NCI-H524 (cell line): ENCODE results near the gene TNFRSF11A.

Experiments used
- DNase-seq, 2 experiments: peaks; one replicate each; lab custom pipeline; 2025; lab: John Stamatoyannopoulos, UW

Gene TNFRSF11A

DNA sequence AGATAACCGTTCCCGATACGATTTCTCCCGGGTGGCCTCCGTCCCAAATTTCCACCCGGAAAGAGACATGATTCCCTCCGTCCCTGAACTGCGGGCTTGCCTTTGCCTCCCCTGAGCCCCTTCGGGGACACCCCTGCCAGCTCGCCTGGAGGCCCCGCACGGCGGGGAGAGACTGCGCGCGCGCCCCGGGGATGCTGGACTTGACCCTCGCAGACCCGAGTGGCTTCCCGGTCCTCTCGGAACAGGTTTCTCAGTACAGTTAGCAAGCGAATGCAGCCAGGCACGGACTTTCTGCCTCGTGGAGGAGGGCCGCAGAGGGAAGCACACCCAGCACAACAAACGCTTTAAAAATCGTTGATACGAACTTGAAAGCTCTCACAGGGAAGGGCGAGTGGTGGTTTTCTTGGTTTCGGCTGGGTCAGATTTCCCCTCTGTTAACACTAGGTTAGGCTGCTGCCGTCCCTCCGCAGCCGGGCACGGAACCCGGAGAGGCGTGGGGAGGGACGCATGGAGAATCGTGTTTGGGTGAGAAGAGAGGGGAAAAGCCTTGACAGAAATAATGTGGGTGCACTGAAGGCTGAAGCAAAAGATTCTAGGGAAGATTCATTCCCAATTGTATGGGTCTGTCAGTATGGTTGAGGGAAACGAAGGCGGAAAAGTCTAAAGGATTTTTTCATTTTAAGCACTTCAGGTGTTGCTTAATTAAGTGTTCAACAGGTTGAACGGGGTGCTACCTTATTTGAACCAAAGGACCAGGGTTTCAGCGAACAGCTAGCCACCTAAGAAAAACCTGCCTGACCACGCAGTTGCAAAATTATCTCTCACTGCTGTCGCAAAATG, 916 bp downstream of the TNFRSF11A start:
- peak in 1 of 2 experiments; percentile 33 for DNase-seq

DNA sequence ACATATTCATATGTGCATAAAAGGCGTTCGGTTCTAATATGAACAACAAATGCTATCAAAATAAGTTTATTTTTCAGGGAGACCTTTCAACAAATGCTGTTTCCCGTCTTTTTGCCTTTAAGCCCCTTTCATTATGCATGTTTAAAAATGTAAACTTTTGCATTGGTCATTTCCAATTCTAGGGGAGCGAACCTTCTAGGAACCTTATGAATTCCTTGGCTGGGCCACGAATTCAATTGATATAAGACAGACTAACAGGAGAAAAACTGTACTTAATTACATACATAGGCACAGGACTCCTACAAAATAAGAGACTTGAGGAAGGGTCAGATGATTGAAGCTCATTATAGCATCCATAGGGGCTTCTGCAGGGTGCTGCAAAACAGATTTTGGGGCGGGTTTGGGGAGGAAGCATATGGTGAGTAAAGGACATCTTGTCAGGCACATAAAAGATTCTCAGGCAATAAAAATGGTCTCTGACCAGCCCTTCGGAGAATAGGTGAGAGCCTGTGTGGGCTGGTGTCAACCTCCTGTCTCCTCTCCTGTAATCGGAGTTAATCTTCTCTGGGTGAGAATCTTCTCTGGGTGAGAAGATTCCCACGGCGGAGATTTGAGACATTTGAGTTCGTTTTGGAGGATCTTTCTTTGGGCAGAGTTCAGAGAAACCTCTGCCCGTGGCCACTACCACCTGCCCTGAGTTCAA, 1.7 kb downstream of the TNFRSF11A start:
- DNase-seq = peak; percentile 28 to 51

DNA sequence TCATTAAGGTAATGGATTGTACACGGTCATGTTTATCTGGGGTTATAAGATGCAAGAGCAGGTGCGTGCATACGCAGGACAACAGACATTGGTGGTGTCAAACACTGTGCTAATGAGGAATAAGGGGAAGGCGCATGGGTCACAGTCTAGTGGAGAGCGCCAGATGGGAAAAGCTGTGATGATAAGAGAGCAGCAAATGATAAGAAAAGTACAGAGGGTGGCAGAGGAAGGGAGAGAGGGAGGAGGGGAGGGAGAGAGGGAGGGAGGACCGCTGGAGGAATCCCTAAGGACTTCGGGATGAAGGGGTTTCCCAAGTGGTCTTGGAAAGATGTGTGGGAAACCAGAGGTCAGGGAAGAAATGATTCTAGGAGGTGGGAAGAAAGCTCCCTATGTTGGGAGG, 2.9 kb downstream of the TNFRSF11A start:
- no peak for DNase-seq

DNA sequence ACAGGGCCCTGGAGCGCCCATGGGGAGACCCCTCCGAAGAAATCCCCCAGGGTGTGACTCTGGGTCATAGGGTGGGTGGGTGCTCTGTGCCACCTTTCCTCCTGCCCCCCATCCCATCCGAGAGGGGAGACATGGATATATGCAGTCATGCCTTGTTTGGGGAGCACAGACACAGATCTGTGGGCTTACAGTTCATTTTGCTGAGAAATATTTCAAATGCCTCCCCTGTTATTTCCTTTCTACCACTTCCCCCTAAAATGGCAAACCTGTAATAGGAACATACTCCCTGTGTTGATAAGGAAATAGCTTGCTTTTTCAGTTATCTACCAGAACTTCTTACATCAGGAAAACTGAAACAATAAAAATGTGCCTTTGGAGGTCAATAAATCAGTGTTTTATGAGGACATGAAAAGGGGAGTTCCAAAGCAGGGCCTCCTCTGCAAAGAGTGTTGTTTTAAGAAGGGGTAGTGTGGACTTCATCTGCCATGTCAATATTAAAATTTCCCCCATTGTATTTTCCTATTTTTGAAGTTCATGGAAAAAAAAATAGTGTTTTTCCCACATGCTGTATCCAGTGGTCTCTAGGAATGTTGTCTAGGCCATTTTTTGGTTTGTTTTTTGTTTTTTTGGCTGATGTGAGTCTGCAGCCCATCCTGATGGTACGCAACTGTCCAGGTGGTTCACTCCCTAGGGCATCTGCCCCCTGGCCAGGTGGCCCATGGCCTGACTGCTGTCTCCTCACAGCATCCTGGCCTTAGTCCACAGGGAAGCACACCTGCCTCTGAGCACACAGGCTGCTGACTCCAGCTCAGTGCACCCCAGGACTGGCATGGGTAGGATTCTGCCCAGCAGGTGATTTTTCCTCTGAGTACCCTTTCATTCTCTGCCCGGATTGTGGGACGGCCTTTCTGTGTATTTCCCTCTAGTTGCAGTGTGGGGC, 3.7 kb downstream of the TNFRSF11A start:
- no peak for DNase-seq

DNA sequence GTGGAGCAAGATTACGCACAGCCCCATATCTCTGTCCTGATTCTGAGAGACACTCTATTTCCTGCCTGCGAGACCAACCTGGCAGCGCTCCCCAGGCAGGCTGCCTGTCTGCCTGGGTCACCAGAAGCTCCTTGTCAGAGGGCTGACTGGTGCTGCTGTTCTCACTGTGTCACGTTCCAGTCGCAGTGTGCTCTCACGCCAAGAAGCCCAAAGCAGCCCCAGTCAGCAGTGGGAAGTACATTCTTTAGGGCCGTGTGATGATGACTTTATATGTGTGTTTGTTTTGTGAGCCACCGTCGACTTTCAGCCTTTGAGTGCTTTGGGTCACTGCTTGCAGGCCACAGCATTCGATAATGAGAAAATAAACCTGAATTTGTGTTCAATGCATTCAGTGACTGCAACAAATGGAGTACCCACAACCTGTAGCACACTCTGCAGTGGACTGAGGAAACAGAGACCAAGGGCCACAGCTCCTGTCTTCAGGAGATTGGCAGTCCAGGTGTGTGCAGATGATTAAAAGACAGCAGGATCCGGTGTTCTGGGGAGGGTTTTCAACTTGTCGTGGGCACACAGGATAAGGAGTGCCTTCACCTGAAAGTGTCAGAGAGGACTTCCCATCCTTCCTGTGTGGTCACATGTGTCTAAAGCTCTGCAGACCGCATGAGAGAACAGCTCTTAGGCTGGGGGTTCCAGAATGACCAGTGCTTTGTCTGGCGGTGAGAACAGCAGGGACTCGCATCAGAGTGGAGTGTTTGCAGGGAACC, 4.8 kb downstream of the TNFRSF11A start:
- DNase-seq = no peak

DNA sequence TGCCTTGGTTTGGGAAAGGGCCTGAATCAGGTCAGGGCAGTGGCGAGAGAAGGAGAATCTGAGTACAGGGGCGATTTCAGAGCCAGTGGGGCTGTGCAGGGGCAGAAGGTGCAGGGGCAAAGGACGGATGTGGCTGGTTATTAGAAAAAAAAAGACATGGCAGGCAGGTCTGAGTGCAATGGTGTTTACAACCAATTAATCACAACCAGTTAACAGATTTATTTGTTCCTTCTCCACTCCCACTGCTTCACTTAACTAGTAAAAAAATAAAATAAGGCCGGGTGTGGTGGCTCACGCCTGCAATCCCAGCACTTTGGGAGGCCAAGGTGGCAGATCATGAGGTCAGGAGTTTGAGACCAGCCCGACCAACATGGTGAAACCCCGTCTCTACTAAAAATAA, 5.5 kb downstream of the TNFRSF11A start:
- DNase-seq = no peak

DNA sequence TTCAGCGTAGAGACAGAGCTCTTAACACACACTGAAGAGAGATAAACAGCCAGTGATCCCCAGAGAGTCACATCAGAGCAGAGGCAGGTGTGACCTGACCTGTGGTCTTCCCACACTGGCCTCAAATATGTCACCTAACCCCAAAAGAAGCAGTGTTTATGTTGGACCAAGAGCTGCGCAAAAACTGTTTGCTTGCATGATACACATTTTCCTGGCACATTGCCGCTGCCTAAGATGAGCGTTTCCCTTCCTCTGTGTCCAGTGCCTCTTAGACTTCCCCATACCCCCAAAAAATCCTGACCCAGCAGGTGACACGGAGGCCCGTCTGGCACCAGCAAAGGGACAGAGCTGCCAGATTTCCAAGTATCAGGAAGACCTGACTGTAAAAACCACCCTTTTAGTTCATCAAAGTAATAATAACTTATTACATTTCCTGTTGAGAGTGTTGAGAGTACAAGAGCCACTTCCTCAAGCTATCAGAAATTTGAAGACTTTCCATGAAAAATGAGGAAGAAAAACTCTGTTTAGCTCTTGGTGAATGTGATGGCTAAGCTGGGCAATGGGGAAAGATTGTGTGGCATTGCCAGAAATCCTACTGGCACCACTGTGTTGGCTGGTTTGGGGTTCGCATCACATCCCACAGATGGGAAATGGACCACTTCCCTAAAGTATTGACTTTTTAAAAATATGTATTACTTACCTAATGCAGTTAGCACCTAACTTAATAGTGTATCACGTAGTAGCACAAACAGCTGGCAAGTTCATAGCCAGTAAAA, 6.7 kb downstream of the TNFRSF11A start:
- DNase-seq = no peak

DNA sequence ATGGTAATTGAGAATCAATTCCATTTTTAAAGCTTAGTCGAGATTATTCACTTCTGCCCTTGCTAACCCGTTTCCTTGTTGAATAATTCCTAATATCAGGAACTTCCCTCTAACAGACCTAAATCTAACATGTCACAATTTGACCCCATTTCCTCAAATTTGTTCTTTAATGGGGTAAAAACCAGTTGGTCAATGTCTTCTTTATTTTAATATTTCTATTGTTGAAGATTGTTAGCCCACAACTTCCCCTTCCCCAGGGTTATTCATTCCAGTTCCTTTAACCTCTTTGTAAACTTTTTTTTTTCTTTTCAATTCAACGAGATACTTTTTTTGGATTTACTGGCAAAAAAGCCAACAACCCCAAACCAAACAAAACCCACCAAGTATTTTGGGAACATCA, 7.3 kb downstream of the TNFRSF11A start:
- no peak for DNase-seq

DNA sequence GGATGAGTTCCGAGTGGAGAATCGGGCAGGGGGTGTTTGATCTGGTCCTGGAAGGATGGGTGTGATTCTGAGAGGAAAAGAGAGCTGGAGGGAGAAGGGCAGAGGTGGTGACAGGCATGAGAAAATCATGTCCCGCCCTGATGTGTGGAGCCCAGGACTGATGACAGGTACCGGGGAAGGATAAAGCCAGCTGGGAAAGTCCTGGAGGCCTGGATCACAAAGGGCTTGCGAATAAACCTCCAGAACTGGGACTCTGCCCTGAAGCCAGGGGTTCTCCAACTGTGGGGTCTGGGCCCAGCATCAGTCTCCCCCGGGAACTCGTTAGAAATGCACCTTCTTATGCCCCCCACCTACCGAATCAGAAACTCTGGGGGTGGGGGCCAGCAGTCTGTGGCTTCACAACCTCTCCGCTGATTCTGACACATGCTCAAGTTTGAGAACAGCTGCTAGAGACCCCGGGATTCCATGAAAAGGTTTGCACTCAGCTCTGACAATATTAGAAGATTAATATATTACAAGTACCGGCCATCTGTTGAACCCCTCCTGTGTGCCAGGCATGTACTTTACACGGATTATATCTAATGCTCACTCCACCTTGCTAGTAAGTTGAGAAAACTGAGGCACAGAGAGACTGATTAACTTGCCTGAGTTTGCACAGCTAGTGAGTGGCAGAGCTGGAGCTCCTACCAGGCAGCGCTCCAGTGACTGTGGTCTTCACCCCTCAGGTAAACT, 8.0 kb downstream of the TNFRSF11A start:
- DNase-seq = peak; percentile 92 to 97

DNA sequence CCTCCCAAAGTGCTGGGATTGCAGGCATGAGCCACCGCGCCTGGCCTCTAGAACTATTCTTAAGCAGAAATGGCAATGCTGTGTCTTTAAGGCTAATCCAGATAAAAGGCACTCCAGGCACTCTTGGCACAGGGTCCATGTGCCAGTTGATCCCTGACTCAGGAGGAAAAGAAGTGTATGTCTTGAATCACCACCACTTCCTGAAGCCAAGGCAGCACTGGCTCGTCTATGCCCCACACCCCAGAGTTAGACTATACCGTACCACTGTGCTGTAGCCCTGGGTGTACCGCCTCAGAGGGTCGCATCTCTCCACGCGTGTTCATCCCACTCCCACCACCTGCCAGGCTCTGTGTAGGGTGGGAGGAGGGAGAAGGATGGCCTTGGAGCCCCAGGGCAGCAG, 9.0 kb downstream of the TNFRSF11A start:
- DNase-seq = peak; percentile 73 to 86

DNA sequence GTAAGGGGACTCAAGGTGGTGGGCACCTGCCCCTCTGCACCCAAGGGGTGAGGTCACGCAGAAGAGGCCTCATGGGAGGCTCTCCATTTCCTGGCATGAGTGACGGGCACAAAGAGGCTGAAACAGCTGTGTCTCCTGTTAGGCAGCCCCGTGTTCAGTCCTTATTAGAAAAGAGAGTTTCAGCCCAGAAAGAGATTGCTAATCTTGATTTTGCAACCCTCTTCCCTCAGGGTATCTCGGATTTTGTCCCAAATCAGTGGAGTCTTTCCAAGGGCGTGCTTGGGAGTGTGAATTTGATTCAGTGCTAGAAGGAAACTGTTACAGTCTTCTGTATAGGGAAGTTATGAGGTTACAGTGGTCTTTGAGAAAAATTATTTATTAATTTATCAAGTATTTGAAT, 10.4 kb downstream of the TNFRSF11A start:
- peak in 1 of 2 experiments; percentile 7 for DNase-seq

DNA sequence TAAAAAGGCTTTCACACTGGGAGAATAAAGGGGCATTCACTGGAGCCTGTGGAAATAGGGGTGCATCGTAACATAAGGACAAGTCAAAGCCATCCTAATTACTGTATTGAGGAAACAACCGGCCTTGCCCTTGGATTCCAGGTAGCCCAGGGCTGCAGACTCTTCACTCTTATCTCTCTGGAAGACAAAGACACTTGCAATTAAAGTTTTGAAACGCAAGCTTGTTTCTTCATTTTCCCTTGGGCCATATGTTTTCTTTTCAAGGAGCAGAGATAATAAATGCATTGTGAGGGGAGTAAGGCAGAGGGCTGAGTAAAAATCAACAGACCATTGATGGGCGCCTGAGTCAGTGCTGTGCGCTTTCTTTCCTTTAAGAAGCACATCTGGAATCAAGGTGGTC, 11.5 kb downstream of the TNFRSF11A start:
- DNase-seq = no peak

DNA sequence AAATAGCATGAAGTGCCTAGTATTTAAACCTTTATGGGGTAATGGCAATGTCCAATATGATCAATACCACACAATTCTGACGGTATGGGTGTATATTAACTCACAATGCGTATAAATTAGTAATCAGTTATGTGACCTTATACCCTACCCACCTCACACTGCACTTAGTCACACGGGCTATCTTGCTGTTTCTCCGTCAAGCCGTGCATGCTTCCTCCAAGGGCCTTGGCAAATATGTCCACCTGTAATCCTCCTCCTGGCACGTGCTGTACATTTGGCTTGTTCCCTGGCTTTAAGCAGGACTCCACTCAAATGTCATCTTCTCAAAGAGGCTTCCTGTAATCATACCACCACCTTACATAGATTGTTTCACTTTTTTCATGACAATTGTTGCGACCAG, 12.2 kb downstream of the TNFRSF11A start:
- DNase-seq = no peak

DNA sequence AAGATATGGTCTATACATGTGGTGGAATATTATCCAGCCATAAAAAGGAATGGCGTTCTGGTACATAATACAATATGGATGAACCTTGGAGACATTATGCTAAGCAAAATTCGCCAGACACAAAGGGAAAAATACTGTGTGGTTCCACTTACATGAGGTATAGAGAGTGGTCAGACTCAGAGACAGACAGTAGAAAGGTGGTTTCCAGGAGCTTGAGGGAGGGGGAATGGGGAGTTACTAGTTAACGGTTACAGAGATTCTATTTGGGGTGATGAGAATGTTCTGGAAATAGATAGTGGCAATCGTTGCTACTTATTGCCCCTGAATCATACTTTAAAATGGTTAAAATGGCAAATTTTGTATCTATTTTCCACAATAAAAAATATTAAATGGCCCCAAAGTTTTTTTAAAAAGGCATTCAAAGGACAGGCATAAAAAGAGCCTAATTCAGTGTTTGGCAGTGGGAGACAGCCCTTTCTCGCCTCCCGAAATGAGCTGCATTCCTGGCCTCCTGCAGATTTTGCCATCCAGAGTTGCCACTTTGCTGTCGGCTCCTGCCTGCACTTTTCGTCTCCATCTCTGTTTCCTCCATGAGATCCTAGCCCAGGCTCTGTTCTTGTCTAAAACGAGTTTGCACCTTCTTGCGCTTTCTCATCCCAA, 13.5 kb downstream of the TNFRSF11A start:
- no peak for DNase-seq

DNA sequence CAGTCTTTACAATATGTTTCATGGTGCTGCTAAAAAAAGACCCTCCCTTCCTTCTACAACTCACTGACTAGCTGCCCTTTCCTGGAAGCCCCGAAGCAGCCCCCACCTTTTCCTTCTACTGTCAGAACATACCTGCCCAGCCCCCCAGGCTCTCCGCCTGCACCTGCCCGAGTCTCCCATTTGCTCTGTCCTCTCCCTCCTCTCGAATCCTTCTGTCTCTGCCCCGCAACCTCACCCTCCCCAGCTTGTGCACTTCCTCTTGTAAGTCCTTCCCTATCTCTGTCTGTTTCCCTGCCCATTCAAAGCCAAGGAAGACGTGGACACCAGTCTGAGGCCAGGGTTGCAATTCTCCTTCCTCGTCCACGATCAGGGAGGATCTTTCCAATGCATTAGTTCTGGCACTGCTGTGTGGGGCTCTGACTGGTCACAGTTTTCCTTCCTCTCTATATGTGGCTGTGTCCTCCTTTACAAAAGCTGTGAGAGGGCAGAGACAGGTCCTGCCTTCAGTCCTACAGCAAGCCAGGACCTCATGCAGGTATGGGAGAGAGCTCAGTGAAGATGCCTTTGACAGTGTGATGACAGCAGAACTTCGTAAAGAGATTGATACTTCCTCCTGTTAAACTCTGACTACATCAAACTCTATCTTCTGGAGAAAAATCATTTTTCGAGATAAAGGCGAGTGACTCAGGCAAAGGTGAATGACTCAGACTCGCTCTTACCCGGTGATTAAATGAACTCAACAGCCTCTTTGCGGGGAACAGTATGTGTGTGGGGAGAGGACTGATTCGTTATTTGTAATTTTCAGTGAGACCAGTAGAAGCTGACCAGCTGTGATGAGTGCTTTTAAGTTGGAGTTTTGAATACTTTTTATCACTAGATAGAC, 14.2 kb downstream of the TNFRSF11A start:
- no peak for DNase-seq

DNA sequence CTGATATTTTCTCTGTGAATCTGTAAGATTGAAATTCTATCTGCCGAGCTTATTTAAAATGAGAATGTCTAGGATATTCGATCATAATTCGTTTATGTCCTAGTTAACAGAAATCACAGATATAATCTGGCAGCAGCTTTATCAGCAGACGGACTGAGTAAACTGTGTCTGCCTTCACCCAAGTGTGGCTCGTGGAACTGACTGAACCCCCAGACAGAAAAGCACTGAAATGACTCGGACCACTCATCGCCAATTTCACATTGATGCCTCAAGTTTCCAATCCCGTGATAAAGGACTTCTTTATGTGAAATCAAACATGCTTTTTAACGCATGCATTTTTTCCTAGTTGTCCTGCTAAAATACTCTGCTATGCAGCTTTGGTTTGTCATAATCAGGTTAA, 15.9 kb downstream of the TNFRSF11A start:
- no peak for DNase-seq

DNA sequence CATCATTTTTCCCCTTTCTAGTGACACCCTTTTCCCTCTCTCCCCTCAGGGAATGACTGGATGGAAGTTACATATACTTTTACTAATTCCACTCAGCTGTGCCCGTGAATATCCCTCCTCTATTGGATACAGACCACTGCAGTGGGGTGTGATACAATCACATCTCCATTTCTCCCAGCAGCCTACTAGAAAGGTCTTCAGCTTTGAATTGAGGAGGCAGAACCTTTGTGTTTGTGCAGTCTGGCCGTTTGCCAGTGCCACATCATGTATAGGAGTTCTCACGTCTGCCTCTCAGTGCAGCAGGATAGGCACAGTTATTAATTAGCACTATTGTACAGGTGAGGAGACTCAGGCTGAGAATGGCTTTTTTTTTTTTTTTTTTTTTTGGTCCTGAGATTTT, 16.4 kb downstream of the TNFRSF11A start:
- DNase-seq = no peak

DNA sequence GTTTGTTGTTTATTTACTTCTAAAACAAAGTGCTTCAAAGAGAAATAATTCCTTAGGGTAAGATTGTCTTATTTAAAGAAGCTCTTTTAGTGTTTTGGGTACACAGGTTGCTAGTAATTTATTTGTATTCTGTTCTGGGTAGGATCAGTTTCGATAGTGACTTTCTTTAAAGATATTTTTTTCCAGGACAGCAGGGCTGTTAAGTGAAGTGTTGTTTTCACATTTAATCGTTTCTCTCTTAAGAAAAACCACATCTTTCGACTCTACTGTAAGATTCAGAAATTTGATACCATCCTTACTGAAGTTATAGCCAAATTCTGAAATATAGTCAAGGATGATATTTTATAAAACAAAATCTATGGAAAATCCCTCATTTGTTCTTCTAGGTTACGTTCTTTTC, 17.8 kb downstream of the TNFRSF11A start:
- no peak for DNase-seq

DNA sequence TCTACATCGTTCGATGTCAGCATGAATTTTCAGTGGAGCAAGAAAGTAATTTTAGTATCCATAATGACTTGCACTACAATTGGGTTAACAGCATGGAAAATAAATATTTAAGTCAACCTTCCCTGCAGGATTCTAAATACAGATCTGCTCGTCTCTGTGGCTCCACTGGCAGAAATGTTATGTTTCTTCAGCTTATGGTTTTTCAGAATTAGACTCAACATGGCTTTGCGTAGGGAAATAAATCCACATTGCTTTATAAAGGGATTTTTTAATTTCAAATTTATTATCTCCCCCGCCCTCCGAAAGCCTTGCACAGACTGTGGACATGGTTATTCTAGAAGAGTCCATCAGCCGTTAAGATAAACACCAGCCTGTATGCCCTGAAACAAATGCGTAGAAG, 18.2 kb downstream of the TNFRSF11A start:
- no peak for DNase-seq
